Measurements from ENCODE around the gene SAP25. TPM values are rescaled to one million over a fixed set of nuclear protein-coding genes. Genes with fewer than 3 reads are reported as not detected.
"Not testable (repeated sequence)": the region's sequence is repeated elsewhere in the genome, so short reads cannot be mapped to it uniquely, and the experiment has no call there.

Gene SAP25
- total and polyA plus RNA-seq, 5 donors from 2014 or later = 0.47 to 47.4 TPM; not detected in 3

- H3K27me3 ChIP-seq (ENCODE audit: control insufficient read depth, insufficient read depth, low read length); ATAC-seq (ENCODE audit: low read depth in 2 of 2); H3K27ac Mint-ChIP-seq; H3K4me3 ChIP-seq (ENCODE audit: low read depth, low read length); H3K27me3 Mint-ChIP-seq; H3K4me1 Mint-ChIP-seq; DNase-seq; H3K36me3 ChIP-seq (ENCODE audit: control insufficient read depth, insufficient read depth, low read length); H3K27ac ChIP-seq (ENCODE audit: insufficient read depth, low read length, poor library complexity, severe bottlenecking); H3K9me3 Mint-ChIP-seq; H3K4me3 Mint-ChIP-seq; H3K36me3 Mint-ChIP-seq; H3K9me3 ChIP-seq (ENCODE audit: control insufficient read depth in 2 of 2, low read length in 2 of 2); H3K4me1 ChIP-seq (ENCODE audit: control insufficient read depth, insufficient read depth, low read length, poor library complexity, severe bottlenecking): not testable (repeated sequence)
Measured at GRCh38 chr7:100528108-100528866, 45.4 kb downstream of the SAP25 start.

GRCh38 chr7:100523192-100523591 is 50.5 kb downstream of the SAP25 start:
- not testable (repeated sequence) for H3K27me3 ChIP-seq (ENCODE audit: control insufficient read depth, insufficient read depth, low read length); ATAC-seq (ENCODE audit: low read depth in 2 of 2); H3K36me3 ChIP-seq (ENCODE audit: control insufficient read depth, insufficient read depth, low read length); H3K9me3 Mint-ChIP-seq; H3K27me3 Mint-ChIP-seq; H3K9me3 ChIP-seq (ENCODE audit: control insufficient read depth in 2 of 2, low read length in 2 of 2); DNase-seq; H3K4me1 Mint-ChIP-seq; H3K4me3 Mint-ChIP-seq; H3K36me3 Mint-ChIP-seq; H3K27ac ChIP-seq (ENCODE audit: insufficient read depth, low read length, poor library complexity, severe bottlenecking); H3K27ac Mint-ChIP-seq; H3K4me1 ChIP-seq (ENCODE audit: control insufficient read depth, insufficient read depth, low read length, poor library complexity, severe bottlenecking); H3K4me3 ChIP-seq (ENCODE audit: low read depth, low read length)

Other genes with a start within 250 kb of the SAP25 start
- gene PILRB, start 215.8 kb downstream of the SAP25 start, total RNA-seq = 88.0 TPM
- gene PILRB, start 215.8 kb downstream of the SAP25 start, polyA plus RNA-seq = 1 to 10 TPM; 2.1 to 3.6 (median 2.5) TPM
- 13.2 TPM for gene PILRA, start 200.4 kb downstream of the SAP25 start, total RNA-seq
- gene PILRA, start 200.4 kb downstream of the SAP25 start, polyA plus RNA-seq = under 1 TPM in 2 of 4 donors, not detected in 2; 0.17 to 0.39 TPM
- gene ZCWPW1, start 145.2 kb downstream of the SAP25 start, total RNA-seq = 4.0 TPM
- 1 to 10 TPM; 2.2 to 5.4 (median 4.0) TPM for gene ZCWPW1, start 145.2 kb downstream of the SAP25 start, polyA plus RNA-seq
- 73.1 TPM for gene MEPCE, start 144.1 kb downstream of the SAP25 start, total RNA-seq
- 10 to 100 TPM; 10.2 to 15.9 (median 13.5) TPM for gene MEPCE, start 144.1 kb downstream of the SAP25 start, polyA plus RNA-seq
- 52.8 TPM for gene PPP1R35, start 137.4 kb downstream of the SAP25 start, total RNA-seq
- gene PPP1R35, start 137.4 kb downstream of the SAP25 start, polyA plus RNA-seq = 10 to 100 TPM; 42.3 to 72.2 (median 49.4) TPM
- gene SPACDR, start 109.6 kb downstream of the SAP25 start, total RNA-seq = 3.7 TPM
- gene SPACDR, start 109.6 kb downstream of the SAP25 start, polyA plus RNA-seq = under 1 TPM in 2 of 4 donors, not detected in 2; 0.32 TPM
- gene TSC22D4, start 94.7 kb downstream of the SAP25 start, total RNA-seq = 113 TPM
- gene TSC22D4, start 94.7 kb downstream of the SAP25 start, polyA plus RNA-seq = 10 to 100 TPM; 22.2 to 35.8 (median 33.4) TPM
- 0.89 TPM for gene NYAP1, start 90.0 kb downstream of the SAP25 start, total RNA-seq
- gene NYAP1, start 90.0 kb downstream of the SAP25 start, polyA plus RNA-seq = not detected
- gene AGFG2, start 34.7 kb downstream of the SAP25 start, total RNA-seq = 40.8 TPM
- 10 to 100 TPM; 11.7 to 21.6 (median 16.0) TPM for gene AGFG2, start 34.7 kb downstream of the SAP25 start, polyA plus RNA-seq
- gene LRCH4, start 12.2 kb upstream of the SAP25 start, total RNA-seq = 350 TPM
- 100 to 1,000 TPM; 115 to 136 (median 126) TPM for gene LRCH4, start 12.2 kb upstream of the SAP25 start, polyA plus RNA-seq
- not detected for gene FBXO24, start 12.4 kb upstream of the SAP25 start, total RNA-seq
- under 1 TPM in 3 of 4 donors, not detected in 1; 0.21 to 0.26 (median 0.22) TPM for gene FBXO24, start 12.4 kb upstream of the SAP25 start, polyA plus RNA-seq
- gene PCOLCE, start 28.5 kb upstream of the SAP25 start, total RNA-seq = 2.8 TPM
- gene PCOLCE, start 28.5 kb upstream of the SAP25 start, polyA plus RNA-seq = 1 to 10 TPM in 1 of 4 donors, under 1 TPM in 2, not detected in 1; 0.23 to 1.5 (median 0.89) TPM
- 13.9 TPM for gene MOSPD3, start 38.6 kb upstream of the SAP25 start, total RNA-seq
- 10 to 100 TPM; 13.8 to 22.9 (median 21.9) TPM for gene MOSPD3, start 38.6 kb upstream of the SAP25 start, polyA plus RNA-seq
- 8.0 TPM for gene TFR2, start 67.7 kb upstream of the SAP25 start, total RNA-seq
- gene TFR2, start 67.7 kb upstream of the SAP25 start, polyA plus RNA-seq = 1 to 10 TPM; 1.2 to 2.0 (median 1.5) TPM
- gene ACTL6B, start 82.5 kb upstream of the SAP25 start, total RNA-seq = not detected
- gene ACTL6B, start 82.5 kb upstream of the SAP25 start, polyA plus RNA-seq = not detected
- 160 TPM for gene GNB2, start 99.8 kb upstream of the SAP25 start, total RNA-seq
- gene GNB2, start 99.8 kb upstream of the SAP25 start, polyA plus RNA-seq = 10 to 100 TPM; 47.2 to 70.0 (median 66.8) TPM
- 82.4 TPM for gene GIGYF1, start 120.3 kb upstream of the SAP25 start, total RNA-seq
- under 1 TPM; 0.71 to 0.89 (median 0.73) TPM for gene GIGYF1, start 120.3 kb upstream of the SAP25 start, polyA plus RNA-seq
- 11.3 TPM for gene POP7, start 132.2 kb upstream of the SAP25 start, total RNA-seq
- gene POP7, start 132.2 kb upstream of the SAP25 start, polyA plus RNA-seq = 10 to 100 TPM; 57.2 to 63.0 (median 61.5) TPM
- gene EPO, start 146.6 kb upstream of the SAP25 start, total RNA-seq = not detected
- under 1 TPM in 1 of 4 donors, not detected in 3; 0.23 TPM for gene EPO, start 146.6 kb upstream of the SAP25 start, polyA plus RNA-seq
- gene ZAN, start 159.7 kb upstream of the SAP25 start, total RNA-seq = not detected
- not detected for gene ZAN, start 159.7 kb upstream of the SAP25 start, polyA plus RNA-seq

All from CD4-positive, CD25-positive, alpha-beta regulatory T cell (primary cell).